AG10803 (cell line): ENCODE measurements around the gene NEK4.

ENCODE experiments used
- DNase-seq: peaks from one replicate; pipeline ENCODE4 v3.0.0; 2010; ENCODE audit warnings: low read depth
- H3K4me3 ChIP-seq: 2 replicates; pipeline ENCODE4 v1.5.1; 2011; ENCODE audit warnings: mild to moderate bottlenecking, low read length, control low read depth
- CTCF ChIP-seq: conservative IDR thresholded peaks from 2 replicates; pipeline ENCODE4 v1.5.1; 2011; ENCODE audit warnings: mild to moderate bottlenecking, low read length, control low read depth, inconsistent platforms

Gene NEK4

GRCh38 chr3:52793702-52794611 lies 23.2 kb upstream of the NEK4 start:
- TF ChIP-seq CTCF = no peak
- no peak overlapping the region for H3K4me3 ChIP-seq
- DNase-seq = no peak

- no peak overlapping the region for H3K4me3 ChIP-seq
- peak; percentile 48 for DNase-seq
- no peak for TF ChIP-seq CTCF
These were observed 22.4 kb upstream of the NEK4 start for GRCh38 chr3:52792961-52793695.

- TF ChIP-seq CTCF = no peak
- no peak for DNase-seq
- no peak overlapping the region for H3K4me3 ChIP-seq
These were observed 21.7 kb upstream of the NEK4 start for GRCh38 chr3:52792413-52792812.

GRCh38 chr3:52791928-52792327 lies 21.2 kb upstream of the NEK4 start:
- TF ChIP-seq CTCF = no peak
- H3K4me3 ChIP-seq = no peak overlapping the region

GRCh38 chr3:52791366-52791765 lies 20.6 kb upstream of the NEK4 start:
- H3K4me3 ChIP-seq = no peak overlapping the region
- no peak for TF ChIP-seq CTCF
- no peak for DNase-seq

More at GRCh38 chr3:52791928-52792327, 21.2 kb upstream of the NEK4 start:
- DNase-seq = no peak

- no peak for DNase-seq
- H3K4me3 ChIP-seq = no peak overlapping the region
- TF ChIP-seq CTCF = no peak
These were observed 20.0 kb upstream of the NEK4 start for GRCh38 chr3:52790741-52791140.
